HG02973 (cell line): ENCODE data around the gene E4F1.

Experiments
- ATAC-seq: cut with Tn5 transposase; IDR thresholded peaks from one replicate; pipeline ENCODE4 v1.9.1; 2021; ENCODE audit warnings: moderate library complexity; ENCODE audit not compliant: unreplicated experiment

Gene E4F1

DNA sequence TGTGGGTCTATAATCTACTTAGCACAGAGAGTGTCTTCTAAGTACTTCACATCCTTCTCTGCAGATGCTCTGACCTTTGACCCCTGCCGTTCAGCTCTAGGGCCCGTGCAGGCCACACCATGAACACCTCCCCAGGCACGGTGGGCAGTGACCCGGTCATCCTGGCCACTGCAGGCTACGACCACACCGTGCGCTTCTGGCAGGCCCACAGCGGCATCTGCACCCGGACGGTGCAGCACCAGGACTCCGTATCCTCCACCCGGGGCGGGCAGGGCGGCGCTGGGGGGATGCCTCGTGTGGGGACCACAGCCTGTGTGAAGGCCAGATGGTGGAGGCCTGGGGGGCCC is 17.5 kb upstream of the E4F1 start:
- peak; percentile 20 for ATAC-seq

DNA sequence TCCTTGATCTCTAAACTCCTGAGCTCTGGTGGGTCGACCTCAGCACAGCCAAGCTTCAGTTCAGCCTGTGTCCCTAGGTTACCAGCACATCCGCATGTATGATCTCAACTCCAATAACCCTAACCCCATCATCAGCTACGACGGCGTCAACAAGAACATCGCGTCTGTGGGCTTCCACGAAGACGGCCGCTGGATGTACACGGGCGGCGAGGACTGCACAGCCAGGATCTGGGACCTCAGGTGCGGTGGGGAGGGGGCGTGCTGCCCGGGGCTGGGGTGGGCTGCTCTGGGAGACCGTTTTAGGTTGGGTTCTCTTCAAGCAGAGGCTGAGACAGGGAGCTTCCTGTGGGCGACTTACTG is 17.0 kb upstream of the E4F1 start:
- no peak for ATAC-seq

DNA sequence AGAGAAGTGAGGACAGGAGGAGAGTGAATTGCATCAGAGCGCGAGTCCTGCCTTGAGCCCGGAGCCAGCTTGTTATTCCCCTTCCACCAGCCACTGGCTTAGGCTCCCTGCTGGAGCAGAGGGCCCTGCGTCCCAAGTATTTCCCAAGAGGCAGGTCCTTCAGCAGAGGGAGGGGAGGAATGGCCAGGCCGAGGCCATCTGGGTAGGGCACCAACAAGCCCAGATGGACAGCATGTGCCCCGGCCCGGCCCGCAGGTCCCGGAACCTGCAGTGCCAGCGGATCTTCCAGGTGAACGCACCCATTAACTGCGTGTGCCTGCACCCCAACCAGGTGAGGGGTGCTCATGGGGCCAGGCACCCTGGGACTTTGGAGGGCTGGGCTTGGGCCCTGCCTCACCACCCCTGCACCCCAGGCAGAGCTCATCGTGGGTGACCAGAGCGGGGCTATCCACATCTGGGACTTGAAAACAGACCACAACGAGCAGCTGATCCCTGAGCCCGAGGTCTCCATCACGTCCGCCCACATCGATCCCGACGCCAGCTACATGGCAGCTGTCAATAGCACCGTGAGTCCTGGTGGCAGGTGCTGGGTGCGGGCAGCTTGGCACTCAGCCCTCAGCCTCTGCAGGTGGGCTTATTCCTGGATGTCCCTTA is 16.5 kb upstream of the E4F1 start:
- no peak for ATAC-seq

DNA sequence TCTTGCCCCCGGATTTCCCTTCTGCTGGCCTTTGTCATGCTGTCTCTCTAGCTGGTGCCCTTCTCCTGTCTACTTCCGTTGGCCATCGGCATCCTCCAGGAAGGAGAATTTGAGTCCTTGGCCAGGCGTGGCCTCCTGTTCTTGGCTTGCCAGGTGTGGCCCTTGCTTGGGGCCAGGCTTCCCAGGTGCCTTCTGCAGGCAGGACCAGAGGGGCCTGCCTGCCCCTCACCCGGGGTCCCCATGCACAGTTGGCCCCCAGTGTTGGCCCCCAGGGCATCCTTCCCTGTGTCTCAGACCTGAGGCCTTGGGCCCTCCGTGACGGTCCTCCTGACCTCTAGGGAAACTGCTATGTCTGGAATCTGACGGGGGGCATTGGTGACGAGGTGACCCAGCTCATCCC is 15.5 kb upstream of the E4F1 start:
- no peak for ATAC-seq

DNA sequence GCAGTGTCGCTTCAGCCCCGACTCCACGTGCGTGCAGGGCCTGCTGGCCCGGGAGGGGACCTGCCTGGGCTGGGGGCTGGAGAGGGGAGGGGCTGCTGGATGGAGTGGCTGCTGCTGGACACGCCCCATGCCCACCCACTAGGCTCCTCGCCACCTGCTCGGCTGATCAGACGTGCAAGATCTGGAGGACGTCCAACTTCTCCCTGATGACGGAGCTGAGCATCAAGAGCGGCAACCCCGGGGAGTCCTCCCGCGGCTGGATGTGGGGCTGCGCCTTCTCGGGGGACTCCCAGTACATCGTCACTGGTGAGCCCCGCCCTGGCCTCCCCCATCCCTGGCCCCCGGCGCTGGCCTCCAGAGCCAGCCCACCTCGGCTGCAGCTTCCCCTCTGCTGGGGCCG is 15.1 kb upstream of the E4F1 start:
- no peak for ATAC-seq

DNA sequence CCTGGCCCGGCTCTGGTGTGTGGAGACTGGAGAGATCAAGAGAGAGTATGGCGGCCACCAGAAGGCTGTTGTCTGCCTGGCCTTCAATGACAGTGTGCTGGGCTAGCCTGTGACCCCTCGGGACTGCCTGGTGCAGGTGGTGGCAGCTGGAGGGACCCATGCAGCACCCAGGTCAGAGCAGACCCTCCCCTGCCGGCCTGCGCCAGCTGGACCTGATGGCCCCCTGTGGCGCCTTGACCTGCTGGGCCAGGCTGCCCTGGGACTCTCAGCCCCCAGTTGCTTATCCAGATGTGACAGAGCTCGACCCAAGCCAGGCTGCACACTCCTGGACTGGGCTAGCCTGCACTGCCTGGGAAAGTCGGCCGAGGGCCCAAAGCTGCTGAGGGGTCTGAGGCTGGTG is 14.6 kb upstream of the E4F1 start:
- ATAC-seq: no peak

DNA sequence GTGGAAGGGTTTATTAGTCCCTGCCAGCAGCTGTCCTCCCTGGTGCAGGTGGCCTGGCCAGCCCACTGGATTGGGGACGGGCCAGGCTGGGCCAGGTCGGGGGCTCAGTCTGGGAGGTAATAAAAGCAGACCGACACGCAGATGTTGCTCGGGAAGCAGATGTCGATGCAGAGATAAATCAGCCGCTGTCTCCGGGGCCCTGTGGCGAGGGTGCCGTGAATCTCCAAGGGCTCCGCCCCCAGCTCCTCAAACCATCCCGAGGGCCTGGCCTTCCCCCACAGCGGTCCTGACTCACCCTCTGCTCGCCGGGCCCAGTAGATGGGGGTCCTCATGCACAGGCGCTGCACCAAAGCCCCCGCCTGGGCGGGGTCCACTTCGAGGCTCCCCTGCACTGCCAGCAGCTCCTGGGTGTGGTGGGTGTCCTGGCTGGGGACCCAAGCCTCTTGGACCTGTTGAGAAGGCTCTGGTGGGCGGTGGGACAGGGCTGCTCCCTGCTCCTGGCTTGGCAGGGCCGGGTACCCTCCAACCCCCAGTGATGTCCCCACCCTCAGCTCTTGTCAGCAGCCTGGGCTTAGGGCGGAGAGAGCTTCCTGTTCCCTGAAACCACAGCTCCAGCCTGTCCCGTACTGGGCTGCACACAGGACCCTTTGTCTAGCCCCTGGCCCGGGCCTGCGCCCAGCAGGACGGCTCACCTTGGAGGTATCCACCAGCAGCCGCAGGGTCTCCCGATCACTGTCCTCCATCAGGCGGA is 14.0 kb upstream of the E4F1 start:
- ATAC-seq: no peak

DNA sequence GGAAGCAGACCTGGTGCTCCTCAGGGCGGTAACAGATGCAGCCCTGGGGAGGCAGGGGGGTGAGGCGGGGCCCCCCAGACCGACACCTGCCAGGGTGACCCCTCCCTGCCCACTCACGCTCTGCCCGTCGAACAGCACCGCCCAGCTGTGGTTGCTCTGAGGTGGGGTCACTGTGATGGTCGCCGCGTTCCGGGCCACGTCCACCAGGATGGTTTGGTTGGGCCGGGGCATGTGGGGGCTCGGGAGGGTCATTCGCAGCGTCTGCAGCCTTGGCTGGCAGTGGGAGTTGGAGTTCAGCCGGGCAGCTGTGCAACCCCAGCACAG is 13.4 kb upstream of the E4F1 start:
- no peak for ATAC-seq

DNA sequence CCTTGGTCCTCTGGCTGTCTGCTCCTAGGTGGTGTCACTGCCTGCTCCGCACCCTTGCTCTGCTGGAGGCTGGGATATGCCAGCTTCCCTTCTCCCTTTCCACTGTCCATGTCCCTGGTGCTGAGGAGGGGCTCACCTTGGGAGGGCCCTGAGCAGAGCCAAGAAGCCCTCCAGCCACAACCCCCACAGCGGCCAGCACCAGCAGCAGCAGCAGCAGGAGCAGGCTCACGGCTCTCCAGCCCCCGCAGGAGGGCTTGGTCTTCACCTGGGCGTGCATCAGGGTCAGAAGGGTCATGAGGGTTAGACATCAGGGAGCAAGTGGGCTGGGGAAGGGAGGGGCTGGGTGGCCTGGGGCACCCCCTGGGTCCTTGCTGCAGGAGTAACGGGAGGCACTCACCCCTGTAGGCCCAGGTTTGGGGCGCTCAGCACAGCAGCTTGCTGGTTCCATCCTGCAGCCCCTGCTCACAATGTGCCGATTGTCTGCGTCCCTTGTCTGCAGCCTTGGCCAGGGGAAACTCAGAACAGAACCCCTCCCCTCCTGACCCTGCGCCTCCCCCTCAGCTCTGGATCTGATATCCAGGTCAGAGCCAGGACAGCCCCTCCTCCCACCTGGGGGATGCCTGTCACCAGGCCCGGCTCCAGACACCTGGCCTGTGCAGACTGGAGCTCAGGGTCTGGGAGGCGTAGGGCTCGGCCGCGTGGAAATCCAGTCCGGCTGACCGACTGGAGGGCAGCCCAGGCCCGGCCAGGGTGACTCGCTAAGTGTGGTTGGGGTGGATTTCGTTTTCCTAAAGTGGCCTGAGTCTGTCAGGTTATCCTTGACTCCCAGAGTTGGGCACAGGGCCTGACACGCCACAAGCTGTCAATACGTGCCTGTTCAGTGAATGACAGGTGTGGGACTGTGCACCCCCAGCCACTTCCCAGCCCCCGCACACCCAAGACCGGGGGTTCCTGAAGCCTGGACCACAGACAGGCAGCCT is 12.7 kb upstream of the E4F1 start, which contains the start of gene BRICD5:
Gene BRICD5 (minus strand): TSS at position 478 of the 980 bp plus-strand sequence. CDS start 30 bp downstream, at position 448.
- no peak for ATAC-seq

DNA sequence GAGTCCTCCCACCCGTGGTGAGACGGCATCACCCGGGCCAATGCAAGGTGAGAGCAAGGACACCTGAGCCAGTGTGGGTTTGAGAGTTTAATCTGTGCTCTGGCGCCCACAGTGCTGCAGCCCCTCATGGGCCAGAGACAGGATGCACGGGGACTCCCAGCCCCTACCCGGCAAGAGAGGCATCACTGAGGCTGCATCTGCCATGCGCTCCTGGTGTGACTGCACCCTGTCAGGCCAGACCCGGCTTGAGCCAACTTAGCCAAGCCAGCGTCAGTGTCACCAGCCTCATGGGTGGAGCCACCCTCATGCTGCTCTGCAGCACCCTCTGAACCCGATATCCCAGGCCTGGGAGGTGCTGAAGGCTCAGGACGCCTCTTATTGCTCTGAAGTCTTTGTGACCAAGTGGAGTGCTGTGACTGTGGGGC is 11.5 kb upstream of the E4F1 start:
- no peak for ATAC-seq

DNA sequence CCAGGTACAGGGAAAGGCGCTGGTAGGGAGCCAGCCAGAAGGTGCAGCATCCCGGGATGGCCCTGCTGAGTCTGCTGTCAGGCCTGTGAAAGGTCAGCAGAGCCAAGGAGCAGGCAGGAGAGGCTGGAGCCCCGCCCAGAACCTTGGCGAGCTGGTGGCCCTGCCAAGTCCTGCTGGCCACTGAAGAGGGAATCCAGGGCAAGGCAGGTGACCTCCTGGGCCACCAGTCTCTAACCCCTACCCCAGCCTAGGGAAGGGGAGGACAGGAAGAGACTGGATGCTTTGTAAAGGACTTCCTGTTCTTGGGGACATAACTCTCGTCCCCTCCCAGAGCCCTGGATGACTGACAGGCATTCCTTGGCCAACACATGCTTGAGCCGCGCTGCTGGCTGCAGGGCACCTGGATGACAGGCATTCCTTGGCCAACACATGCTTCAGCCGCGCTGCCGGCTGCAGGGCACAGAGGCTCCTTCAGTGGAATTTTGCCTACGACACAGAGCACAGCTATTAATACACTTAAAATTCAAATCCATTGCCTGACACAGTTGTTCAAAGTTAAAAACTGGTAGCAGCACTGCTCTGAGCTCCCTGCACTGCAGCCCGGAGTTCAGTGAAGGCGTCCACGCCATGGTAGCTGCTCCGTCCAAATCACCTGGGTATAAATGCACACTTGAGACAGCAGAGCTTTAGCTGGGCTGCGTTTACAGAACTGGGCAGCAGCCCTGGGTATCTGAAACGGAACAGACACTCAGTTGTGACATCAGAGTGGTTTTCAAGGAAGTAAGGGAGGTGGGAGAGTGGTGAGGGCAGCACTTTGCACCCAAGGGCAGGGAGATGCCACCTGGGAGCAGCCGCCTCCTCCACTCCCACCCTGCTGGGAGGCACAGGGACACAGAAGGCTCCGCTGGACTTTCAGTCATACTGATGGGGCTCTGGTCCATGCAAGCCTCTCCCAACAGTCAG is 10.7 kb upstream of the E4F1 start:
- no peak for ATAC-seq

DNA sequence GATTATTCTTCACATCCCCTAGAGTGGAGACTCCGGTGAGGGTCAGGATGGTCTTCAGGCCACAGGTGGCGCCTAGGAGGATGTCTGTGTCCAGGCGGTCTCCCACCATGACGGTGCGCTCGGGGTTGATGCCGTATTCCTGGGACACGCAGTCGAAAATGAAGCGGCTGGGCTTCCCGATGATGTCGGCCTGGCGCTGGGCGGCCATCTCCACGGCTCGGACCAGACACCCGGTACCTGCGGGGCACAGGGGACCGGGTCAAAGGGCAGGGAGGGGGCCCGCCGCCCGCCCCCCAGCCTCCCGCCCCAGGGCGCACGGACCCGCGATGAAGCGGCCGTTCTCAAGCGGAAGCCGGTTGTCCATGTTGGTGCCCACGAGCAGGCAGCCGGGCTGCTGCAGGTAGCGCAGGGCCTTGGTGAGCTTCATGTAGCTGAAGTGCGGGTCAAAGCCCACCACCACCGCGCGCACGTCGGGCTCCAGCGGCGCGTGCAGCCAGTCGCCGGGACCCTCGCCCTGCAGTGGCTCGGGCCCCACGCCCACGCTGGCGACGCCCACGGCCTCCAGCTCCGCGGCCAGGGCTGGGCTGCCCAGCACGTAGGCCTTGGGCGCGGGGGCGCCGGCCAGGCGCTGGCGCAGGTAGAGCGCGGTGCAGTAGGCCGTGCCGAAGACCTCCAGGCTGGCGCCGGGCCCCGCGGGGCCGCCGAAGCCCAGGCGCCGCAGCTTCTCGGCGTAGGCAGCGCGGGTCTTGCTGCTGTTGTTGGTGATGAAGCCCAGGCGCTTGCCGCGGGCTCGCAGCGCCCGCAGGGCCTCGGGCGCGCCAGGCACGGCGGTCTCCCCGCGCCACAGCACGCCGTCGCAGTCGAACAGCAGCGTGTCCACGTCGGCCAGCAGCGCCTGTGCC is 9.3 kb upstream of the E4F1 start:
- ATAC-seq: peak; percentile 1

DNA sequence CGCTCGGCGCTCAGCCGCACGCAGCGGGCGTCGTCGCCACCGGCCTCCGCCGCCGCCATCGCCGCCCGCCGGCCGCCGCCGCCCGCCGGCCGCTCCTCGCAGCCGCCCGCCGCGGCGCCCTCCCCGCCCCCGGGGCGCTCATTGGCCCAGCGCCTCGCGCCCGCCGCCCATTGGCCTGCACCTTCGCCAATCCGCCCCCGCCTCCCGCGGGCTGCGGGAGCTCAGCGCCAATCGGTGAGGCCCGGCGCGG is 8.7 kb upstream of the E4F1 start, which contains the start of gene PGP:
Gene PGP (minus strand): TSS at position 122 of the 250 bp plus-strand sequence. CDS start 63 bp downstream, at position 59.
- ATAC-seq: peak; percentile 73

DNA sequence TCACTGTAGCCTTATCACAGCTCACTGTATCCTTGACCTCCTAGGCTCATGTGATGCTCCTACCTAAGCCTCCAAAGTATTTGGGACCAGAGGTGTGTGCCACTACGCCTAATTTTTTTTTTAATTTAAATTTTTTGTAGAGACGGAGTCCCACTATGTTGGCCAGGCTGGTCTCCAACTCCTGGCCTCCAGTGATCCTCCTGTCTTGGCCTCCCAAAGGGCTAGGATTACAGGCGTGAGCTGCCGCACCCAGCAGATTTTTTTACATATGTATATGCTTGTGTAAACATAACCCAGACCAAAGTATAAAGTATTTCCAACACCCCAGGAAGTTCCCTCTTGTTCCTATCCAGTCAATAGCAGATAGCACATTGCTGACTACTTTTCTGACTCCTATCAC is 7.1 kb upstream of the E4F1 start:
- ATAC-seq: no peak

DNA sequence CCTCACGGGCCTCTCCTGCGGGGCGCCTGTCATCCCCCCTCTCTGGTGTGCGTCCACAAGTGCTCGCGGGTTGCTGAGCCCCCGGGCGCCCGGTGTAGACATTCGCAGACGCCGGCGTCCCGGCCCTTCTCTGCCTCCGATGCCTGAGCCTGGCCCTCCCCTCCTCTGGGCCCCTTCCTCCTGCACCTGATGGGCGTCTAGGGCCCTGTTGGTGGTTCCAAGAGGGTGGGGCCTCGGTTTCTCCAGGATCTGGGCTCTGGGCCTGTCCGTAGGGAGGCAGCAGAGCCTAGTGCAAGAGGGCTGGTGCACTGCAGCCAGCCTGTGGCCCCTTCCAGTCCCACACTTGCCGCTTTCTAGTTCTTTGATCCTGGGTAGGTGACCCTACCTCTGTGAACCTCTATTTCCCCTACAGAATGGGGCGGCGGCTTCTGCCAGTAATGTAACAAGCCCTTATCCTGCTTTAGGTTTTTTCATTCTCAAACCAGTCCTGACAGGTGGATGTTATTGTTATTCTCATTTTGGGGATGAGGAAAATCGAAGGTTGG is 623 bp downstream of the E4F1 start:
- no peak for ATAC-seq

DNA sequence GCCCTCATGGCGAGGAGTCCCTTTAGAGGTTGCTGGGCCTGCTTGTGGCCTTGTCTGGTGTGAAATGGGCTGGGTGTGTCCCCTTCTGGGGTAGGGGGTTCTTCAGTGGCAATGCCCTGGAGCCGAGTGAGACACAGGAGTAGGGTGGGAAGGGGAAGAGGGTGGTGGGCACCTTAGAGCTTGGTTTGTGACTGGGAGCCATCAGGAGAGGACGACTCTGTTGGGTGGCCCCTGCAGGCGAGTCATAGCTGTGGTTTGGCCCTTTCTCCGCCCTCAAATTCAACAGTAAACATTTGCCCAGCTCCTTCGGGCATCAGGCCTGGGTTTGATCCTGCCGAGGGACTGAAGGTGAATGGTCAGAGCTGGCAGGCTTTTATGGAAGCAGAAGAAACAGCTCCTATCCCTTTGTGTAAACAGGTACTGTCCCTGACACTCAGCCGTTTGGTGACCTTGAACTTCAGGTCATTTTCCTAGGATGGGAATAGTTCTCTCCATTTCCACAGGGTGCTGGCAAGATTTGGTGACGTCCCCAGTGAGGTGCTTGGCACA is 2.9 kb downstream of the E4F1 start:
- no peak for ATAC-seq

DNA sequence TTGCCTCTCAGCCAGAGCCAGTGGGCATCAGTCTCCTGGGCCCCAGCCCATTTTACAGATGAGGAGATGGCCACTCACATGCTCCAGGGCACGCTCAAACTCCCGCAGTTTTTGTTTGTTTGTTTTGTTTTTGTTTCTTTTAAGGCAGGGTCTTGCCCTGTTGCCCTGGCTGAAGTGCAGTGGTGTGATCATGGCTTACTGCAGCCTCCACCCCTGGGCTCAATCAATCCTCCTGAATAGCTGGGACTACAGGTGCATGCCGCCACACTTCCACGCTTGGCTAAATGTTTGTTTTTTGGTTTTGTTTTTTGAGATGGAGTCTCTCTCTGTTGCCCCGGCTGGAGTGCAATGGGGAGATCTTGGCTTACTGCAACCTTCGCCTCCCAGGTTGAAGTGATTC is 3.5 kb downstream of the E4F1 start:
- ATAC-seq: no peak

DNA sequence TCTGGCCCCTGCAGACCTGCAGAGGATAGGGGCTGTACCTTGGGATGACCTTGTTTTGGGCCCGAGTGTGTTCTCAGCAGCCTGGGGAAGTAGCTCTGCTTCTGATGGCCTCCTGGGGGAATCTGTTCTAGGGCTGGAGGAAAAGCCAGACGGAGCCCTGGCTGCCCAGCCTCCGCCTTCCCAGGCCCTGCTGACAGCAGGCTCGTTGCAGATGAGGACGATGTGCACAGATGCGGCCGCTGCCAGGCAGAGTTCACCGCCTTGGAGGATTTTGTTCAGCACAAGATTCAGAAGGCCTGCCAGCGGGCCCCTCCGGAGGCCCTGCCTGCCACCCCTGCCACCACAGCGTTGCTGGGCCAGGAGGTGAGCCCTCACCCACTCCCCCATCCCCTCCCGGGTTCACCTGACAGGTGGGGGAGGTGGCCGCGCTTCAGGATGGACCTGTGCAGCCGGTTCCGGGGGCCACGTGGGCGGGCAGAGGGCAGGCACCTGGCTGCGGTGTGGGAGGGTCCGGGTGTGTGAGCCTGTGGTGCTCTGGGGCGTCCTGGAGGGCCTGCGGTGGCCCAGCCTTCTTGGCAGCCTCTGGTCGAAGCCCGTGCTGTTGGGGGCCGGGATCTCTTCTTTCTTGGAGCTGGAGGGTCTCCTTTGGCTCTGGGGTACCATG is 4.9 kb downstream of the E4F1 start:
- ATAC-seq: no peak

DNA sequence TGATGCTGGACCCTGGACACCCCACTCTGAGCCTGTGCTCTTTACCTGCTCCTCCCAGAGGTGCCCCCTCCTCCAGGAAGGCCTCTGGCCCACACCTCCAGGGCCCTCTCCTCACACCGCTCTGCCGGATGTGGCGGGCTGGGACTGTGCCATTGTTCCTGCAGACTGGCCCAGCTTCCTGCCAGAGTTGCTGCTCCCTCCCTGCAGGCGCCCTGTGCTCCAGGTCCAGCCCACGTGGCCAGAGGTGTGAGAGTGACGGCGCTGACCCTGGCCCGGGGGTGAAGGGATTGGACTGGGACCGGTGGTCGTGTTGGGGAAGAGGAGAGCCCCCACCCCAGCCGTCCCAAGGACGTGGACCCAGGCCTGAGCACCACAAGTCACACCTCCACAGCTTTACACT is 5.7 kb downstream of the E4F1 start:
- ATAC-seq: no peak
